Activated CD4-positive, alpha-beta T cell treated with anti-CD3 and anti-CD28 coated beads, Interleukin-2, amount 50 U/mL, for 4 hours (primary cell): ENCODE data around the gene PNMA8C.
"Not testable (repeated sequence)": the region's sequence is repeated elsewhere in the genome, so short reads cannot be mapped to it uniquely, and the experiment has no call there.

Source experiments
- DNase-seq, 2 experiments: peaks; one replicate each; pipeline ENCODE4 v3.0.0-alpha.2; 2020

PNMA8C gene

DNA sequence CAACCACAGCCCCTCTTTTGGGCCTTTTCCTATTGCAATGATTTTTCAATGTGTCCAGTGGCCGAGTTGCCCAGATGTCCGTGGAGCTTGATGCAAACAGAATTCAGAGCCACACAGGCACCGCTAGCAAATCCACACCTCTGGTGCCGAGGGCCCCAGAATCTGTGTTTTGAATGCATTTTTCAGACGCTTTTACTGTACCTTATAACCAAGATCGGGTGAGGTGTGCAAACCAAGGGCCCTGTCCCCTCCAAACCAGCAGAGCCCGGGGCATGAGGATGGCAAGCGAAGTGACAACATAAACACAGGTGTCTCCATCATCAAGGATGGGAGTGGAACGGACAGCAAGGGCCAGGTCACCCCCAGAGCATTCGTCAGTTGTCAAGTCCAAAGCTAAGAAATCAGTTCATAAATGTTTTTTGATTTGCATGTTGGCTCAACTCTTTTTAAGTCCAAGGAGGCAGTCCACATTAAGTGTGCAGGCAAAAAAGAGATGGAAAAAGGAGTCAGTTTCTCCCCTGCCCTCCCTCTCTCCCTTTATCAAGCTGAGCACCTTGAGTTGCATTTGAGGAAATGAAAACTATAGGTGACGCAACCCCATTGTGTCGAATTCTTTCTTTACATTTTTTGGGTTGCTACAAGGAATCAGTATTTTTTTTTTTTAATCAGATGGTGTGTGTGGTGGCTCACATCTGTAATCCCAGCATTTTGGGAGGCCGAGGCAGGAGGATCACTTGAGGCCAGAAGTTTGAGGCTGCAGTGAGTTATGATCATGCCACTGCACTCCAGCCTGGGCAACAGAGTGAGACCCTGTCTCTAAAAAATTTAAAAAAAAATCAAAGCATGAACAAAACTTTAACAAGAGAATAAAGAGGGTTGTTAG, 18.3 kb downstream of the PNMA8C start:
- DNase-seq = no peak

DNA sequence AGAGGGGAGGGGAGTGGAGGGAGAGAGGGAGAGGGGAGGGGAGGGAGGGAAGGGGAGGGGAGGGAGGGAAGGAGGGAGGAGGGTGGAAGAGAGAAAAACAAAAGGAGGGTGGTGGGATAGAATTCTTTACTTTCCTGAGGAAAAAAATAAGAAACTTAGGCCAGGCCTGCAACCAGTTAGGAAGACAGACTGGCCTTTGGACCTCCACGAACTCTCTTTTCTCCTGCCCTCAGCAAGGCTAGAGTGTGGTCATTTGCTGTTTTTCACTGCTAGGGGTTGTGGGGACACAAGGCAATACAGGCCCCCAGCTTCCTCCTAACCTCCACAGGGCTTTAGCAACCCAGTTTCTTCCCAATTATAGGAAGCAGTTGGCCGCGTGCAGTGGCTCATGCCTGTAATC, 19.5 kb downstream of the PNMA8C start:
- no peak for DNase-seq

DNA sequence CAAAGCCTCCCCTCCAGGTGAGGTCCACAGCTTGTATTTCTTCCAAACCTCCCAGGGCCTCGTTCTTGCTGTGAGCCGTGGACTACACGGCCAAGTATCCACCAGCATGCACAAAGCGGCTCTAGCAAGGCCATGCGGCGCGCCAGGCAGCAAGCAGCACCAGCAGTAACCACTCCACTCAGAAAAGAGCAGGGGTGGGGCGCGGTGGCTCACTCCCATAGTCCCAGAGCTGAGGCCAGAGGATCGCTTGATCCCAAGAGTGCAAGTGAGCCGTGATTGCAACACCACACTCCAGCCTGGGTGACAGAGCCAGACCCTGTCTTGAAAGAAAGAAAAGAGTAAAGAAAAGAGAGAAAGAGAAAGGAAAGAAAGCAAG, 20.1 kb downstream of the PNMA8C start:
- no peak for DNase-seq

DNA sequence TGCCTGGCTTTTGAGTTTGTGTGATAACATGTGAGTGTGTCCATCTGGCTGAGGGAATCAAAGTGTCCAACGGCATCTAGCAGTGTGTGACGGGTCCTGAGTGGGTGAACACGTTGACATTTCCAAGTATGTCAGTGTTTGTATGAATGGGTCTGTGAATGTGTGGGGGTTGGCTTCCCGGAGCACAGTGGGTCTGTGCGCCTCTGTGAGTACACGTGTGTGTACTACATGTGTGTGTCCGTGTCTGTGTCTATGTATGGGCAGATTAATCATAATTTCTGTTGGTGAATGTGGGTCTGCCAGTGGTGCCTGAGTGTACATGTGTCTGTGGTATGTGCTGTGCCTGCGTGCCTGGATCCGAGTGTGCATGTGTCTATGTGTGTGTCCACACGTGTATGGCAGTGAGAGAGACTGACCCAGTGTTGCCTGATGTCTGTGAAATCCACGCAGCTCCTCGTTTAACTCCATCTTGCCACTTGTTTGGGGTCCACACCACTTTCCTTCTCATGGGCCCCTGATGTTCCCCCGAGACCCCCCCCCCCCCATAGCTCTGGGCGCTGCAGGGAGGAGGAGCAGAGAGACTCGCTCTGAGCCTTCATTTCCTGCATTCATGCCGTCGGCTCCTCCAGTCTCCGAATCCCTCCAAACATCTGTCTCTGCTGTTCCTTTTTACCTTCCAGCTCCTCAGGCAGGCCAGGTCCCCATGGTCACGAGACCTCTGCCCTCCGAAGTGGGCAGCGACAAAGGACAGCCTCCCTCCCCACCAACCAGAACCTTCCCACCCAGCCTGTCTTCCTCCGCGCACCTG, 20.7 kb downstream of the PNMA8C start:
- no peak for DNase-seq

DNA sequence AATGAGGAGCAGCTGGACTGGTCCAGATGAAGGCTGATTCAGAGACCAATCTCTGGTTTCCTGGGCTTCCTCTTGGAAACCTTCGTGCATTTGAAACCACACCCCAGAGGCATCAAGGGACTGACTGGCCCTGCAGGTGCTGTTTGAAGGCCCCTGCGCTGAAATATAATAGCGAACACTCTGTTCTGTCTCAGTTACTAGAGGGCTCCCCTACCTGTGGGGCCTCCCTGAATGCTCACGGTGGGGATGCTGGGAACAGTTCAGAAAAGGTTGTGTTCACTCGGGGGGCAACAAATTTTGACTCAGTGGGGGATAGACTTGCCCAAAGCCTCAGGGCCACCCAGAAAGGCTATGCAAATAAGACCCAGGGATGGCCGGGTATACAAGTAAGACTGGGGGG, 21.8 kb downstream of the PNMA8C start:
- DNase-seq = no peak

DNA sequence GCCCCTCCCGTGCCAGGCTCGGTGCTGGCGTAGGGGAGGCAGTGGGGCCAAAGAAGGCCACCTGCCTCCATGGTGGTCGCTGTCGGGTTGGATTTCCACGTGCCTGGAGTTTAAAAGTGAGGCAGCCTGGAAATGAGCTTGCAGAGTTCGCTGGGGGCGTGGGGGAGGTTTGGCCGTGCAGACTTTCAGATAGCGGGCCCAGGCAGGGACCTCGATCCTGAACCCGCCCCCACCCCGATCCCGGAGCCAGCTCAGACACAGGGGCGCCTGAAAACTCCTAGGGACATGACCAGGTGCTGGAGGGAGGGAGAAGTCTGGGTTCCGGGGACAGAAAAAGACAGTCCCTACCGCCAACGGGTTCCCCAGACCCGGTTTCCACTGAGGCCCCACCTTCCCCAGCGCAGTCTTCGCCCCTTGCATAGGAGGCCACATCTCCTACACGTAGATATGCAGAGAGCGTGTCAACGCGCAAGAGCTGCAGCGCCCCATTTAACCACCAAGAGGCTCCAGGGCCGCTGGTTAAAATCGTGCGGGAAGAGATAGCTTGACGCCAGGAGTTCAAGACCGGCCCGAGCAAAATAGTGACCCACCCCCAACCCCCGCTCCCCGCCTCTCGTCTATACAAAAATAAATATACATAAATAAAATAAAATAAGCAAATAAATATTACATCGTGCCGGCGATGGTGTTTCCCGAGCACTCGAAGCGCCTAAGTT, 23.8 kb downstream of the PNMA8C start:
- DNase-seq = no peak

DNA sequence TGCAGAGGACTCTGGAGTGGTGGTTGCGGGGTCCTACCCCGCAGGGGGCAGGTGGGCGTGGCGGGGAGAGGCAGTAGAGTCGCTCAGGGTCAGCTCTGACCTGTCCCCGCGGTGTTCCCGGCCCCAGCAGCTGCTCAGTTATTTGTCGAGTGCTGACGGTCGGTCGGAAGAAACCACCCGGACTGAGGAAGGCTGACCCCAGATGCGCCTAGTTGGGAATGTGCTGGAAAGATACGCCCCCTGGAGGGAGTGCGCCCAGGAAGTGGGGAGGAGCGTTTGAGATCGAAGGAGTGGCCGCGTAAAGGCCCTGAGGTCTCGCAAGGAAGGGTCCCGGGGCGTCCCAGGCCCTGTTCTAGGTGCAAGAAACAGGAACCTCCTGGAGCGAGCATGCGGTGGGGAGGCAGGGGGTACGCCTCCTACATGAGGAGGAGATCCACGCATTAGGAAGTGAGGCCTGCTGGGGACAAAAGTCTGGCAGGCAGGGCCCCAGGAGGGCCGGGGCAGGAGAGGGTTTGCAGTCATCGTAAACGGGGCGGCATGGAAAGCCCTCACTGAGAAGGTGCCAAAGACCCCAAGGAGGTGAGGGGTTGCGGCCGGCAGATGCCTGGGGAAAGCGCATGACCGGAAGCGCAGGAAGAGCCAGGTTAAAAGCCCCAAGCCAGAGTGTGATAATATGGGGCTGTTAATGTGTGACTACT, 24.5 kb downstream of the PNMA8C start:
- DNase-seq = no peak

DNA sequence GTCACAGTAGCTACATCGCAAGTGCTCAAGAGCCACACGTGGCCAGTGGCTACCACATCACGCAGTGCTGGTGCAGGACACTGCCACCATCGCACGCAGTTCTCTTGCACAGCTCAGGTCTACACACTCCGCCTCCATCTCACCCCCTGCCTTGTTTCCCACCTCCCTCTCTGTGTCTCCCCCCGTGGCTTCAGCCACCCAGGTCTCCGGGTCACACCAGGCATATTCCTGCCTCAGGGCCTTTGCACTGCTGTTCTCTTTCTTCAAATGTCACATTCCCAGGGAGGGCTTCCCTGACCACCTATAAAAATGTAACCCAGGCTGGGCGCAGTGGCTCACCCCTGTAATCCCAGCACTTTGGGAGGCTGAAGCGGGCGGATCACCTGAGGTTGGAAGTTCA, 26.0 kb downstream of the PNMA8C start:
- DNase-seq = no peak

DNA sequence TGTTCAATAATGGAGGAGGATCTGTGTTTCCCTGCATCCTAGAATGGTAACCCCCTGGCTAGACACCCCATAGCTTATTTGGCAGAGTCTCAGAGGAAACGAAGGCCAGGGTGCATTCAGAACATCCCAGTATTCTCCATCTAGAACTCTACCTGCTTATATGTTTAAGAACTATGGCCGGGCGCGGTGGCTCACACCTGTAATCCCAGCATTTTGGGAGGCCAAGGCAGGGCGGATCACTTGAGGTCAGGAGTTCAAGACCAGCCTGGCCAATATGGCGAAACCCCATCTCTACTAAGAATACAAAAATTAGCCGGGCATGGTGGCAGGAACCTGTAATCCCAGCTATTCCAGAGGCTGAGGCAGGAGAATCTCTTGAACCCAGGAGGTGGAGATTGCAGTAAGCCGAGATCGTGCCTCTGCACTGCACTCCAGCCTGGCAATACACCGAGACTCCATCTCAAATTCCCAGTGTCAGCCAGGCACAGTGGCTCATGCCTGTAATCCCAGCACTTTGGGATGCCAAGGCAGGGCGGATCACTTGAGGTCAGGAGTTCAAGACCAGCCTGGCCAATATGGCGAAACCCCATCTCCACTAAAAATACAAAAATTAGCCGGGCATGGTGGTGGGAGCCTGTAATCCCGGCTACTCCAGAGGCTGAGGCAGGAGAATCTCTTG, 30.8 kb downstream of the PNMA8C start:
- not testable (repeated sequence) for DNase-seq

DNA sequence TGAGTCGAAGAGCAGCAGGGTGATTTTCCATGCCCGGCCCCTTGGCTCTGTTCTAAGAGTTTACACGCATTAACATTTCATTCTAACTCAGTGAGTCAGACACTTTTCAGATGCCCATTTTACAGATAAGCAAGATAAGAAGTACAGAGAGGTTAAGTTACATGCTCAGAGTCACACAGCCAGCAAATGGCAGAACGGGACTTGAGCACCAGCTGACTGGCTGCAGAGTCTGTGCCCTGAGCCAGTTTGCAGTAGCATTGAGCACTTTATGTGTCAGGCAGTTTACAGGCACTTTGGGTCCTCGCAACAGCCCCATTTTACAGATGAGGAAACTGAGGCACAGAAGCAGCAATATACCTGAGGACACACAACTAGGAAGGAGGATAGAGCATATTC, 34.3 kb downstream of the PNMA8C start:
- DNase-seq = no peak

DNA sequence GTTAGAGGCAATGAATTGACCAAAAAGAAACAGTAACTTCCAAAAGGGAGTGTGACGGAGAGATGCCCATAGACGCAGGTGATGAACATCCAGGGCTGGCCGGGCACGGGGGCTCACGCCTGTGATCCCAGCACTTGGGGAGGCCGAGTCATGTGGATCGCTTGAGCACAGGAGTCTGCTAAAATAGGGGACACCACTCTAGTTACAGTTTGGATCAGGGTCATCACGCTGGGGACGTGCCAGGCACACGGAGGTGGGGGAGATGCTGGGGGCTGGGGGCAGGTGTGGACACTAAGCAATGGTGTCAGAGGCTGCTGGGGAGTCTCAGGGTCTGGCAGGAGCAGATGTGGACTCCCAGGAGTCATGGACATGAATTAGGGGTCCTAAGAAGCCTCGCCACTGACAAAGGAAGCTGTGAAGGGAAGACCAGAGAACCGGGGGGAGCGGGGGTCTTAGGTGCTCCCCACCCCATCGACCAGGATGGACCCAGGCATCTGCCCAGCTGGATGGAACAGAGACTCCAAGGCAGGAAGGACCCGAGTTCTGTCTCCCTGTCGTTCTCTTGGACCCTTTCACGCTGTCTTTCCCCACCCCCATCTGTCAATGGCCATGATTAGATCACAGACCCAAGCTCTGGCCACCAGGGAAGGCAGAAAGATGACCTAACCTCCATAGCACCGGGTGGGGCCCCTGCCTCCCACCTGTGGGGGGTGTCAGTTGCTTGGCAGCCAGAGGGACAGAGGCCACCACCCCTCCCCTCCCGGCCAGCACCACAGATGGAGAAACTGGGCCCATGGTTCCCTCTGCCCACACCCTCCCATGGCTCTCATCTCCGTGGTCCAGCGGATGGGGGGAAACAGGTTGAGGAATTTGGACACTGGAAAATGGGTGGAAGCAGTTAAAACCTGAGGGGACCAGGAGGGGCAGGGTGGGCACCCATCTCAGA, 35.0 kb downstream of the PNMA8C start:
- DNase-seq = no peak

DNA sequence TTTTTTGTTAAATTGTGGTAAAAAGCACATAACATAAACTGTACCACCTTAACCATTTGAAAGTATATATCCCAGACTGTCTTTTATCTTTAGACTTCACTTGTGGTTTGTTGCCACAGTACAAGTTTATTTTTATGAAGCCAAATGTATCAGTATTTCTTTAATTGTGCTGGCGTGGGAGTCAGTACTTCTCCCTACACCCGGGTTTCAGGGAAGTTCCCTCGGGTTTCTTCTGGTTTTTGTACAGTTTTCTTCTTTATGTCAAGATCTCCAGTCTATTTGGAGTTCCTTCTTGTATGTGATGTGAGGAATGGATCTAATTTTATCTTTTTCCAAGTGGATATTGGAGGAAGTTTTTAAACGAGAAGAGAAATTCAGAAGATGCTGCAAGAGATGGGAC, 35.9 kb downstream of the PNMA8C start:
- no peak for DNase-seq

DNA sequence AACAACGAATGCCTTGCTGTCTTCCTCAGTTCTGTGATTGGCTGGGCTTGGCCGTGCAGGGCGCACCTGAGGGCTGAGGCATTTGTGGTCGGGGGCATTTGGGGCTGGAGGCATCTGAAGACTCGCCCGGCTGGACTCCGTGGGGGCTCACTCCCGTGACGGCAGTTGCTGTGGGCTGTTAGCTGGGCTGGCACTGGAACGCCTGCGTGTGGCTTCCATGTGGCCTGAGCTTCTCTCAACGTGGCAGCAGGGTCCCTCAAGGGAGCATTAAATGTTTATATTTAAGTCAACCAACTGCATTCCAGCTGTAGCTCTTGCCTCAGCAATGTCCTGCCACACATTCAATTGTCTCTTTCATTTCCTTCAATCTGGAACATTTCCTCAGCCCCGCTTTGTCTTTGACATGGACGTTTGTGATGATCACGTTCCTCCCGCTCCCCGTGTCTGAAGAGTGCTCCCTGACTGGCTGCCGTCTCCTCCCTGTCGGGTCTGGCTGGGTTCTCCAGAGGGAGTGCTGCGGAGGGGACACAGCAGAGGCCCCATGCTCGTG, 36.4 kb downstream of the PNMA8C start:
- no peak for DNase-seq

DNA sequence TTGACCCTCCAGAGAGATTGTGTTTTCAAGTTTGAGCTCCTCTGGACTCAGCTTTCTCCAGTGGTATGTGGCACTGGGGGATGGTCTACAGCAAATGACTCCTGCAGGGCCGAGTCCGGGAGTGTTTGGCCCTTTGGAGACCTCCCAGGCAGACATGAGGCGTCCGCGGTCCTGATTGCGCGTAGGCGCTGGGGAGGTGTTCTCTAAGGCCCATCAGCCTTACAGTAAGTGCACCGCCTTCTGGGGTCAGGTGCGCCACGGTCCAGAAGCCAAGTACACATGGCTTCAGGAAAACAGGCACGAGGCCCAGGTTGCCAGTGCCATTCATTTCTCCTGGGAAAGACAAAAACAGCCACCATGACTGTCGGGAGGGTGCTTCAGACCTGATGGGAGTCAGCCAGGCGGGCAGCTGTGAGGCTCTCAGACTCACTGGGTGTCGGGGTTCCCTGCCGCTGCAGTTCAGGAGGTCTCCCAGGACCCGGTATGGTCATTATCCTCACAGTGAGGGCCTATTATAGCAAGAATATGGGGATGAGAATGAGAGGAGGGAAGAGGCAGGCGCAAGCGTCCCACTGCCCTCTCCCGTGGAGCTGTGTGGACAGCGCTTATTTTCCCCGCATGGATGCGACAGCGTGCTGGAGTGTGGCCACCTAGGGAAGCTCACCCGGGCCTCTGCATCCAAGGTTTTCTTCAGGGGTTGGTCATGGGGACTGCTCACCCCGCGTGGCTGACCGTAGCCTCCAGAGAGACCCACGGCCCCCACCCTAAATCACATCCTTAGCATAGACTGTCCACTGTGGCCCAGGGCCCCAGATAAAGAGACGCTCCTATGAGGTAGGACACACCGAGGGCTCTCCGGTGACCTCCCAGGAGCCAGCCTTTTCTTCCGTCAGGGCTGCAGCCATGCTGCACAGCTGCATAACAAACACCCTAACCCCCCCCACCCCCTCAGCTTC, 37.2 kb downstream of the PNMA8C start:
- no peak for DNase-seq

DNA sequence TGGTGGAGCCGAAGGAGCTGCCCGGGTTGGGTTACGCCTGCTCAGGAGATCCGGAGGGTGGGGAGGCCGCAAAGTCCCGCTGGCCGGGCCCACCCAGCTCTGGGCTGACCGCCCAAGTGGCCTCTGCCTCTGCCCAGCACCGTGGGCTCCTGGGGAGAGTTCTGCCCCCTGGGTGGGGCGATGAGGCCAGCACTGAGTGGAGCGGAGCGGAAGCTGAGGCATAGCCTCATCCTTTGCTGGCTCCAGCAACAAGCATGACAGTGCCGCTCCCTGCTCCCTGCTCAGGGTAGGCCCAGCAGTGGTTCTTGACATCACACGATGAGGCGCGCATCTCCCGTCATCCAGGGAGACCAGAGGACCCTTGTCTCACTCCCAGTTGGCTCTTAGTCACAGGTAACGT, 37.9 kb downstream of the PNMA8C start:
- no peak for DNase-seq

DNA sequence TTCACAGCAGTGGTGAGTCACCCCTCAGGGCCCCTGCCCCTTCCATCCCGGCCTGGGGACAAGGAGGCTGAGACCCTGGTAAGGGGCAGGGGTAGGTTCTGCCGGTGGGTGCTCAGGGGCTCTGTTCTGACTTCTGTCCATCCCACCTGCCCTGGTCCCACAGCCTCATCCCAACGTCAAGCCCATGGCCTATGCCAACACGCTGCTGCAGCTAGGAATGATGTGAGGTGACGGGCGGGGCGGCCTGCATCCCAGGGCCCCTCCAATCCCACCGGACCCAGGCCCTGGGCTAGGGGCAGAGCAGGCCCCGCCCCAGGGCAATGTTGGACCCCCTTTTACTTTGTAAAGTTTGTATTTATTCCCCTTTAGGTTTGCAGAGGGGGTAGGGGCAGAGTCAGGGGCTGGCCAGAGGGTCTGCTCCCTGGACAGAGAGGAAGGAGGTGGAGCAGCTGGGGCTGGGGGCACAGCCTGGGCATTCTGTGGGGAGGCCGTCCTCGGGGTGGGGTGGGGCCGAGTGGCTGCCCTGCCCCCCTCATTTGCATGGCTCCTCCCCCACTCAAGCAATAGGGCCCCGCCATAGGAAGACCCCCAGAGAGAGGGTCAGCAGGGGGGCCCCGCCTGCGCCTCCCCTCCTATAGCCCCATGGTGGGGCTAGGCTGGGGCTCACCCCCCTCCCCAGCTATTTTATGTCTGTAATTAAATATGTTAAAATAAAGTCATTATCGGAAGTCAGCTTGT, 38.4 kb downstream of the PNMA8C start:
- DNase-seq = no peak

DNA sequence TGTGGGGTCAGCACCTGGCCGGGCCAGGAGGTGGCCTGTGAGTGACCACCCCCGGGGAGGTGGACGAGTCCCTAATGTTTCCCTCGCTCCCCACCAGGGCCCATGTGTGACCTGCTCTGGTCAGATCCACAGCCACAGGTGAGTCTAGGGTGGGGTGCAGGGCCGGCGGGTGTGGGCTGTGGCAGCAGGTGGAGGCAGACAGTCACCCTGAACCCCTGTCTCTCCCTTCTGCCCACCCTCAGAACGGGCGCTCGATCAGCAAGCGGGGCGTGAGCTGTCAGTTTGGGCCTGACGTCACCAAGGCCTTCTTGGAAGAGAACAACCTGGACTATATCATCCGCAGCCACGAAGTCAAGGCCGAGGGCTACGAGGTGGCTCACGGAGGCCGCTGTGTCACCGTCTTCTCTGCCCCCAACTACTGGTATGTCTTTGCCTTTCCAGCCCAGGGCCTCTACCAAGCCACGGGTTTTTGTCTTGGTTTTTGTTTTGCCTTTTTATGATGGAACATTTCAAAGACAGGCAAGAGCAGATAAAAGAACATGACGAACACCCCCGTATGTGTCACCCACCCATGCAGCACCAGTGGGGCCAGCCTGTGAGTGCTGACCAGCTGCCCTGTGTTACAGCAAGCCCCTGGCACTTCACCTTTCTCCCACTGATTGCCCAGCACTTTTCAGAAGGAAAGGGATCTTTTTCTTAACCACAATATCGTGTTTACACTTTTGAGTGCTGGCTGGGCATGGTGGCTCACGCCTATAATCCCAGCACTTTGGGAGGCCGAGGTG, 40.2 kb downstream of the PNMA8C start:
- no peak for DNase-seq

DNA sequence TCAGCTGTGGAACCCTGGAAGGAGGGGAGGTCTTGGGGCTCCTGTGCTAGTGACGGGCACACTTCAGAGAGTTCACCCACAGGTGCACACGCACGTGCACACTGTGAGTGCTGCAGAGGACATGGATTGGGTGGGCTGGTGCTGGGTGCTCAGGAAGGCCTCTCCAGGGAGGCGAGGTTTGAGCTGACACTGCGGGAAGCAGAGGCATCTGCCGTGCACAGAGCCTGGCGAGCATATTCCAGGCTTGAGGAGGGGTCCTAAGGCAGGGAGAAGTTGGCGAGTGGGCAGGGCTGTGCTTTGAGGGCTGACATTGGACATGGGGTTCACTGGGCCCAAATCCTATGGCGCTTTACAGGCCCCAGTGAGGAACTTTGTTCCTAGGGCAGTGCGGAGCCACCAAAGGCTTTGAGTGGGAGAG, 41.0 kb downstream of the PNMA8C start:
- DNase-seq = no peak
